ENCODE results near the gene ITIH4. TPM values are rescaled to one million over a fixed set of nuclear protein-coding genes. Genes with fewer than 3 reads are reported as not detected.

The ITIH4 gene
- total RNA-seq, 1 donor from 2014 or later = 0.26 TPM

GRCh38 chr3:52763466-52763865, 67.0 kb downstream of the ITIH4 start:
- FAIRE-seq (no peak), DNase-seq (ENCODE audit: low read depth) (peak; percentile 86)
- H3K4me3 ChIP-seq (ENCODE audit: low read depth, low read length) = no peak overlapping the region
- TF ChIP-seq CTCF (IDR thresholded peaks at IDR 0.05; ENCODE audit: insufficient read depth, low read length, severe bottlenecking) = no peak
- H3K36me3 ChIP-seq (ENCODE audit: control insufficient read depth, insufficient read depth, low read length) = peaks cover 6% of the 10 kb centered on the region
- H3K27me3 ChIP-seq (ENCODE audit: control insufficient read depth, insufficient read depth, low read length) = no peaks in the 10 kb centered on the region

Other genes starting within 250 kb of the ITIH4 start
- 72.5 and 95.6 TPM in 2 replicates for gene PBRM1, start 144.8 kb downstream of the ITIH4 start, total RNA-seq
- gene GNL3, start 144.6 kb downstream of the ITIH4 start, total RNA-seq = 167 and 232 TPM in 2 replicates
- 49.8 and 54.3 TPM in 2 replicates for gene GLT8D1, start 124.9 kb downstream of the ITIH4 start, total RNA-seq
- 51.1 and 57.9 TPM in 2 replicates for gene SPCS1, start 124.6 kb downstream of the ITIH4 start, total RNA-seq
- 20.5 and 24.8 TPM in 2 replicates for gene NEK4, start 59.7 kb downstream of the ITIH4 start, total RNA-seq
- not detected in 2 replicates for gene ITIH1, start 53.1 kb downstream of the ITIH4 start, total RNA-seq
- gene ITIH3, start 35.9 kb downstream of the ITIH4 start, total RNA-seq = not detected in 2 replicates
- not detected in 2 replicates for gene MUSTN1, start 4.3 kb upstream of the ITIH4 start, total RNA-seq
- gene STIMATE, start 66.9 kb upstream of the ITIH4 start, total RNA-seq = 7.9 and 11.0 TPM in 2 replicates
- 7.6 and 8.1 TPM in 2 replicates for gene SFMBT1, start 215.4 kb upstream of the ITIH4 start, total RNA-seq